Prostate gland (tissue), 2 donors: ENCODE results near the gene RALY. TPM values are rescaled to one million over a fixed set of nuclear protein-coding genes. Genes with fewer than 3 reads are reported as not detected.

Experiments
- DNase-seq: peaks from one replicate; pipeline ENCODE4 v3.0.0-alpha.2; 2019; ENCODE audit warnings: low spot score
- H3K27ac ChIP-seq, 2 donors: fragments of 200-600 bp; sonication (generic); 2 replicates each; pipeline ENCODE4 v1.5.1; 2017 to 2019
- H3K27me3 ChIP-seq: fragments of 200-600 bp; sonication (generic); replicated peaks from 2 replicates; pipeline ENCODE4 v1.5.1; 2019; ENCODE audit not compliant: insufficient read depth
- H3K36me3 ChIP-seq, 2 donors: fragments of 200-600 bp; sonication (generic); 1 replicate in 1 of 2; 2 replicates in 1 of 2; pipeline versions ENCODE4 v1.5.1 to v1.8.1; 2017 to 2019
- H3K4me1 ChIP-seq: fragments of 200-600 bp; sonication (generic); replicated peaks from 2 replicates; pipeline ENCODE4 v1.5.1; 2019
- H3K4me3 ChIP-seq, 2 donors: fragments of 200-600 bp; sonication (generic); 2 replicates each; pipeline ENCODE4 v1.5.1; 2017 to 2019
- H3K9me3 ChIP-seq: fragments of 200-600 bp; sonication (generic); 2 replicates; pipeline ENCODE4 v1.5.1; 2017
- POLR2A ChIP-seq: fragments of 450-650 bp; IDR thresholded peaks from one replicate; pipeline ENCODE4 v1.6.1; 2016; ENCODE audit warnings: antibody characterized with exemption, mild to moderate bottlenecking
- POLR2AphosphoS5 ChIP-seq: sonication (generic); formaldehyde crosslinking; IDR thresholded peaks from one replicate; pipeline ENCODE4 v1.6.1; 2017; ENCODE audit warnings: antibody characterized with exemption
- WGBS: methylation state at CpG from one replicate; pipeline ENCODE4 v1.1.5; 2018; 5-methylcytosine and 5-hydroxymethylcytosine counted together
- intact Hi-C: fragments of 100-400 bp; cut with DNase I; formaldehyde crosslinking; loops from one replicate; pipeline ENCODE4 v1.14.2; 2022
- total RNA-seq, 2 donors: library from RNA; depleted of rRNA; stranded (reverse); fragments of >200 nt; gene quantifications; one replicate each; pipeline ENCODE4 v1.1.0, GENCODE V29; 2016
- TF ChIP-seq, protein P1 (sequence below), 4 experiments: fragments of 200-600 bp in 2 of 4; fragments of 450-650 bp in 2 of 4; sonication (generic) in 2 of 4; IDR thresholded peaks; 1 replicate in 3 of 4; 2 replicates in 1 of 4; pipeline ENCODE4 v1.5.1; 2016 to 2019; ENCODE audit warnings: antibody characterized with exemption in 4 of 4, mild to moderate bottlenecking in 2 of 4, moderate library complexity in 2 of 4

Gene RALY
- total RNA-seq, 2 donors from 2014 or later, result 120 to 187 TPM

DNA sequence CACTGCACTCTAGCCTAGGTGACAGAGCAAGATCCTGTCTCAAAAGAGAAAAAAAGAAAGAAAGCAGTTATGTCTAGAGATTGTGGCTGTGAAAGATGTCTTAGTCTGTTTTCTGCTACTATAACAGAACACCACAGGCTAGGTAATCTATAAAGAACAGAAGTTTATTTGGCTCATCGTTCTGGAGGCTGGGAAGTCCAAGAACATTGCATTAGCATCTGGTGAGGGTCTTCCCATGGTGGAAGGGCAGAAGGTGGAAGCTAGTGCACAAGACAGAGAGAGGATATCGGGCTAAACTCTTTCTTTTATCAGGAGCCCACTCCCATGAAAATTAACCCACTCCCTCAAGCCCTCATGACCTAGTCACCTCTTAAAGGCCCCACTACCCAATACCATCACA lies 16.2 kb upstream of the RALY start:
- TF ChIP-seq, protein P1, sequence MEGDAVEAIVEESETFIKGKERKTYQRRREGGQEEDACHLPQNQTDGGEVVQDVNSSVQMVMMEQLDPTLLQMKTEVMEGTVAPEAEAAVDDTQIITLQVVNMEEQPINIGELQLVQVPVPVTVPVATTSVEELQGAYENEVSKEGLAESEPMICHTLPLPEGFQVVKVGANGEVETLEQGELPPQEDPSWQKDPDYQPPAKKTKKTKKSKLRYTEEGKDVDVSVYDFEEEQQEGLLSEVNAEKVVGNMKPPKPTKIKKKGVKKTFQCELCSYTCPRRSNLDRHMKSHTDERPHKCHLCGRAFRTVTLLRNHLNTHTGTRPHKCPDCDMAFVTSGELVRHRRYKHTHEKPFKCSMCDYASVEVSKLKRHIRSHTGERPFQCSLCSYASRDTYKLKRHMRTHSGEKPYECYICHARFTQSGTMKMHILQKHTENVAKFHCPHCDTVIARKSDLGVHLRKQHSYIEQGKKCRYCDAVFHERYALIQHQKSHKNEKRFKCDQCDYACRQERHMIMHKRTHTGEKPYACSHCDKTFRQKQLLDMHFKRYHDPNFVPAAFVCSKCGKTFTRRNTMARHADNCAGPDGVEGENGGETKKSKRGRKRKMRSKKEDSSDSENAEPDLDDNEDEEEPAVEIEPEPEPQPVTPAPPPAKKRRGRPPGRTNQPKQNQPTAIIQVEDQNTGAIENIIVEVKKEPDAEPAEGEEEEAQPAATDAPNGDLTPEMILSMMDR (IDR thresholded peaks at IDR 0.05), result no peak
- TF ChIP-seq POLR2AphosphoS5 (no peak), POLR2A (no peak)
- Histone ChIP-seq H3K36me3 (no peaks in the 10 kb centered on the region), H3K27ac (no peak overlapping the region), H3K4me3 (no peak overlapping the region), H3K4me1 (no peaks in the 10 kb centered on the region), H3K9me3 (no peaks in the 10 kb centered on the region), H3K27me3 (no peaks in the 10 kb centered on the region)
- intact Hi-C loops, result no loop called here
- no peak for DNase-seq
- WGBS, result 90% methylated on average over 2 of the region's 2 CpGs

DNA sequence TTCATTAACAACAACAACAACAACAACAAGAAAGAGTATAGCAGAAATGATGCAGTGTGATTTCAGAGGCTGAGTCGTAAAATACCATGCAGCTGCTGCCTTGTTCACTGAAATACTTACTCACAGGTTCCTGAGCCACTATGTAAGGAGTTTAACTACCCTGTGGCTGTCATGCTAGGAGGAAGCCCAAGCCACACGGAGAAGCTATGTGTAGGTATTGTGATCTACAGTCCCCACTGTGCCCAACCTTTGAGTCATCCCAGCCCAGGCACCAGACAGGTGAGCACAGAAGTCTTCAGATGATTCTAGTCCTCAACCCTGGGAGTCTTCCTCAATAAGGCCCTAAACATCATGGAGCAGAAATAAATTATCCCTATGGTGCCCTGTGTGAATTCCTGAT lies 14.6 kb upstream of the RALY start:
- Histone ChIP-seq H3K36me3 (no peaks in the 10 kb centered on the region), H3K4me1 (no peaks in the 10 kb centered on the region), H3K9me3 (no peaks in the 10 kb centered on the region), H3K4me3 (no peak overlapping the region), H3K27ac (no peak overlapping the region), H3K27me3 (no peaks in the 10 kb centered on the region)
- TF ChIP-seq POLR2A, result no peak
- TF ChIP-seq, protein P1 (IDR thresholded peaks at IDR 0.05), result no peak
- no peak for TF ChIP-seq POLR2AphosphoS5
- intact Hi-C loops, result no loop called here
- WGBS, result 84% methylated on average over 2 of the region's 2 CpGs
- DNase-seq, result no peak

DNA sequence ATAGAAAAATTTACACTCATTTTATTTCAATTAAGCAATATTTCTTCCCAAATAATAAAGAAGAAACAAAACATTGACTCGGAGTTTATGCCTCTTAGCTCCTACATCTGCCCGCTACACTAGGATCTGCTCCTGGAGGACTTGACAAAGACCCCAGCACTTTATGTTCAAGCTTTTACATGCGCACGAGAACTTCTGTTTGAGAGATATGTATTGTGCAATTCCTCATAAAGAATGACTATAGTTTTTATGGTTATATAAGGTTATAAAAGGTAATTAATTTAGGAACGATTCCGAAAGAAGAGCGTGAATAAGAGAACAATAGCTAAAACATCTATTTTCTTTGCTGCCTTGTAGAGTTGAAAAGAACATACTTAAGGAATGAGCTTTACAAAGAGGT lies 12.4 kb upstream of the RALY start:
- Histone ChIP-seq H3K4me3 (no peak overlapping the region), H3K36me3 (no peaks in the 10 kb centered on the region), H3K9me3 (no peaks in the 10 kb centered on the region), H3K27me3 (no peaks in the 10 kb centered on the region), H3K4me1 (no peaks in the 10 kb centered on the region), H3K27ac (no peak overlapping the region)
- DNase-seq, result no peak
- intact Hi-C loops, result no loop called here
- TF ChIP-seq POLR2AphosphoS5 (no peak), POLR2A (no peak)
- TF ChIP-seq, protein P1 (IDR thresholded peaks at IDR 0.05), result no peak
- 77% methylated on average over 7 of the region's 7 CpGs for WGBS

DNA sequence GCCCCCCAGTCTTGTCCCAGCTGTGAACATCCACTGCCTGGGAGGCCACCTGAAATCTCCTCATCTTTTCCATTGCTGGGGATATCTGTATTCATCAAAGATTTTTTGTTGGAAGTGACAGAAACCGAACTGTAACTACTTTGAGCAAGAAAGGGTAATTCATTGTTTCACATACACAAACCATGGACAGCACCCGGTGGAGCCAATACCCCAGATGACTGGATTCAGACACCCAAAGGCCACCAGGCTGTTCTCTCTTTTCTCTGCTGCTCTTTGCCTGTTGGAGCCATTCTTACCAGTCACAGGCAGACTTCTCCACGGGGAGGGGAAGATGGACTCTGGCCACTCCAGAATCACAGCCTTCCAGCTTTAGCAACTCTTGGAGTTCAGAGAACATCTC lies 11.7 kb upstream of the RALY start:
- H3K27ac ChIP-seq, result no peak overlapping the region
- no peak for DNase-seq
- no peaks in the 10 kb centered on the region for H3K27me3 ChIP-seq
- no peaks in the 10 kb centered on the region for H3K36me3 ChIP-seq
- intact Hi-C loops, result no loop called here
- H3K4me1 ChIP-seq, result no peaks in the 10 kb centered on the region
- H3K9me3 ChIP-seq, result no peaks in the 10 kb centered on the region
- TF ChIP-seq, protein P1 (IDR thresholded peaks at IDR 0.05), result no peak
- no peak for TF ChIP-seq POLR2AphosphoS5
- TF ChIP-seq POLR2A, result no peak
- no peak overlapping the region for H3K4me3 ChIP-seq
- WGBS, result 71% methylated on average over 3 of the region's 3 CpGs

DNA sequence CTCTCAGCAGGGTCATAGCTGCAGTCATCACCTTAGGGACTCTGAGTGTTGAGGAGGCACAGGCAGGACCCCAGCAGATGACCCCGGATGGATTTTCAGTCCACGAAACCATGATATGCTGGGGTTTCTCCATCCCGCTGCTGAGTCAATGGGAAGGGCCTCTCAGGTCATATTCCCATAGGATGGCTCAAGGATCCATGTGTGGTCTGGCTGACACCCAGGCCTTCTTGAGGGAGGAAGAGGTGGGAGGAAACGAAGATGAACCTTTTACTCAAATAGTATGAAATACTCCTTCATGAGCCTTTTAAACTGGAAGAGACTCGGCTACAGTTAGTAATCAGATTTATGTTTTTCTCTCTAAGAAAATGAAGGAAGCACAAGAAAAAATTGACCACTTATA lies 10.3 kb upstream of the RALY start:
- TF ChIP-seq POLR2AphosphoS5 (no peak), POLR2A (no peak)
- TF ChIP-seq, protein P1 (IDR thresholded peaks at IDR 0.05), result no peak
- intact Hi-C loops, result no loop called here
- no peak for DNase-seq
- H3K27me3 ChIP-seq, result no peaks in the 10 kb centered on the region
- H3K9me3 ChIP-seq, result no peaks in the 10 kb centered on the region
- H3K27ac ChIP-seq, result no peak overlapping the region
- WGBS, result 90% methylated on average over 5 of the region's 5 CpGs
- no peaks in the 10 kb centered on the region for H3K36me3 ChIP-seq
- H3K4me1 ChIP-seq, result no peaks in the 10 kb centered on the region
- H3K4me3 ChIP-seq, result no peak overlapping the region
